Bronchial epithelial cell (primary cell): ENCODE data around the gene WEE1. TPM values are rescaled to one million over a fixed set of nuclear protein-coding genes. Genes with fewer than 3 reads are reported as not detected.

Source experiments
- DNase-seq: peaks from one replicate; pipeline ENCODE4 v3.0.0-alpha.2; 2010; ENCODE audit warnings: low read depth
- FAIRE-seq: peaks from 2 replicates; lab custom pipeline; 2011; peaks lifted over from hg19 to GRCh38; lab: Jason Lieb, UNC
- H3K27me3 ChIP-seq: 2 replicates; pipeline ENCODE4 v1.5.1; 2011; ENCODE audit warnings: low read length; ENCODE audit not compliant: control insufficient read depth, insufficient read depth
- H3K36me3 ChIP-seq: 2 replicates; pipeline ENCODE4 v1.5.1; 2011; ENCODE audit warnings: low read length; ENCODE audit not compliant: control insufficient read depth, insufficient read depth
- H3K4me3 ChIP-seq: 2 replicates; pipeline ENCODE4 v1.5.1; 2011; ENCODE audit warnings: mild to moderate bottlenecking, low read depth, low read length, control low read depth
- total RNA-seq: library from RNA; depleted of rRNA; stranded (reverse); fragments of >200 nt; gene quantifications from 2 replicates; pipeline ENCODE4 v1.2.1, GENCODE V29; 2014
- TF ChIP-seq, protein P1 (sequence below): IDR thresholded peaks from 2 replicates; pipeline ENCODE4 v1.5.1; 2011; ENCODE audit warnings: mild to moderate bottlenecking, moderate library complexity, low read length, control low read depth, inconsistent platforms; ENCODE audit not compliant: insufficient read depth, severe bottlenecking

Gene WEE1
- total RNA-seq, 1 donor from 2014 or later, result 15.8 TPM

DNA sequence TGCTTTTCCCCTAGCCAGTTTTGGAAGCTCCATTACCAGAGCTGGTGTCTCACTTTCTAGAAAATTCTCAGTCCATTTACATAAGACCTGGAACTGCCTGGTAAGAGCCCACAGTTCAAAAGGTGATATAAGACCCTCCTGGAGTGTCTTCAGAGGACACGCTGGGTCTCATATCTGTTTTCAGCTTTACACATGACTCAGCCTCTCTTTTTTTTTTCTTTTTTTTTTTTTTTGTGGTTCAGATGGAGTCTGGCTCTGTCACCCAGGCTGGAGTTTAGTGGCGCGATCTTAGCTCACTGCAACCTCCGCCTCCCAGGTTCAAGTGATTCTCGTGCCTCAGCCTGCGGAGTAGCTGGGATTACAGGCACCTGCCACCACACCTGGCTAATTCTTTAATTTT, 30.7 kb downstream of the WEE1 start:
- no peak for DNase-seq
- Histone ChIP-seq H3K36me3 (no peaks in the 10 kb centered on the region), H3K27me3 (no peaks in the 10 kb centered on the region), H3K4me3 (no peak overlapping the region)
- TF ChIP-seq, protein P1, sequence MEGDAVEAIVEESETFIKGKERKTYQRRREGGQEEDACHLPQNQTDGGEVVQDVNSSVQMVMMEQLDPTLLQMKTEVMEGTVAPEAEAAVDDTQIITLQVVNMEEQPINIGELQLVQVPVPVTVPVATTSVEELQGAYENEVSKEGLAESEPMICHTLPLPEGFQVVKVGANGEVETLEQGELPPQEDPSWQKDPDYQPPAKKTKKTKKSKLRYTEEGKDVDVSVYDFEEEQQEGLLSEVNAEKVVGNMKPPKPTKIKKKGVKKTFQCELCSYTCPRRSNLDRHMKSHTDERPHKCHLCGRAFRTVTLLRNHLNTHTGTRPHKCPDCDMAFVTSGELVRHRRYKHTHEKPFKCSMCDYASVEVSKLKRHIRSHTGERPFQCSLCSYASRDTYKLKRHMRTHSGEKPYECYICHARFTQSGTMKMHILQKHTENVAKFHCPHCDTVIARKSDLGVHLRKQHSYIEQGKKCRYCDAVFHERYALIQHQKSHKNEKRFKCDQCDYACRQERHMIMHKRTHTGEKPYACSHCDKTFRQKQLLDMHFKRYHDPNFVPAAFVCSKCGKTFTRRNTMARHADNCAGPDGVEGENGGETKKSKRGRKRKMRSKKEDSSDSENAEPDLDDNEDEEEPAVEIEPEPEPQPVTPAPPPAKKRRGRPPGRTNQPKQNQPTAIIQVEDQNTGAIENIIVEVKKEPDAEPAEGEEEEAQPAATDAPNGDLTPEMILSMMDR, result no peak
- FAIRE-seq, result no peak

GRCh38 chr11:9605742-9606141, 32.3 kb downstream of the WEE1 start:
- TF ChIP-seq, protein P1, result no peak
- DNase-seq (no peak), FAIRE-seq (no peak)
- Histone ChIP-seq H3K4me3 (no peak overlapping the region), H3K36me3 (no peaks in the 10 kb centered on the region), H3K27me3 (no peaks in the 10 kb centered on the region)

GRCh38 chr11:9606809-9607510, 33.5 kb downstream of the WEE1 start:
- TF ChIP-seq, protein P1, result no peak
- no peak for DNase-seq
- Histone ChIP-seq H3K27me3 (no peaks in the 10 kb centered on the region), H3K36me3 (no peaks in the 10 kb centered on the region), H3K4me3 (no peak overlapping the region)
- no peak for FAIRE-seq

- Histone ChIP-seq H3K4me3 (no peak overlapping the region), H3K36me3 (no peaks in the 10 kb centered on the region), H3K27me3 (no peaks in the 10 kb centered on the region)
- no peak for DNase-seq
- no peak for FAIRE-seq
- TF ChIP-seq, protein P1, result no peak
Measured at GRCh38 chr11:9607511-9607899, 34.0 kb downstream of the WEE1 start.

DNA sequence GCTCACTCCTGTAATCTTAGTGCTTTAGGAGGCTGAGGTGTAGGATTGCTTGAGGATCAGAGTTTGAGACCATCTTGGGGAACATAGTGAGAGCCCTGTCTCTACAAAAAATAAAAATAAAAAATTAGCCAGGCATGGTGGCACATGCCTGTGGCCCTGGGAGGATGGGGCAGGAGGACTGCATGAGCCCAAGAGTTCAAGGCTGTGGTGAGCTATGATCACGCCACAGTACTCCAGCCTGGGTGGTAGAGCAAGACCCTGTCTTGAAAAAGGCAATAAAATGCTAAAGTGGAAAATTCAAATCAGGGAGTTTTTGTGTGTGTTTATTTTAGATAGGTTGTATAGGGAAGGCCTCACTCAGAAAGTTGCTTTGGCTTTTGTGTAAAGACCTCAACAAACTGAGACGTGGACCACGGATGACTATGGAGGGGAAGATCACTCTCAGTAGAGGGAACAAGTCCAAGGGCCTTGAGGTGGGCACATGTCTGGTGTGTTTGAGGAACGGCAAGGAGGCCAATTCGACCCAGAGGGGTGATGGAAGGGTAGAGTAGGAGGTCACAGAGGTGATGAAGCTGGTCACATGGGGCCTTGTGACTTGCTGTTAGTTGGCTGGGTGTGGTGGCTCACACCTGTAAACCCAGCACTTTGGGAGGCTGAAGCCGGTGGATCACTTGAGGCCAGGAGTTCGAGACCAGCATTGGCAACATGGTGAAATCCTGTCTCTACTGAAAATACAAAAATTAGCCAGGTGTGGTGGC, 35.7 kb downstream of the WEE1 start:
- Histone ChIP-seq H3K27me3 (no peaks in the 10 kb centered on the region), H3K36me3 (no peaks in the 10 kb centered on the region), H3K4me3 (no peak overlapping the region)
- FAIRE-seq (no peak), DNase-seq (no peak)
- TF ChIP-seq, protein P1, result no peak
